ENCODE data around the gene PLPPR3. TPM values are rescaled to one million over a fixed set of nuclear protein-coding genes. Genes with fewer than 3 reads are reported as not detected.

Gene PLPPR3
- polyA plus RNA-seq, 1 donor (not counting 4 experiments of a cell fraction or from before 2014, with no cell fraction given) = not detected

- Histone ChIP-seq H2AFZ (ENCODE audit: control insufficient read depth, low read length) (no peak overlapping the region), H3K4me1 (ENCODE audit: control insufficient read depth, extremely low read depth, insufficient read depth, low read length) (peaks cover 3% of the 10 kb centered on the region)
Measured at GRCh38 chr19:863315-863620, 41.5 kb upstream of the PLPPR3 start.

DNA sequence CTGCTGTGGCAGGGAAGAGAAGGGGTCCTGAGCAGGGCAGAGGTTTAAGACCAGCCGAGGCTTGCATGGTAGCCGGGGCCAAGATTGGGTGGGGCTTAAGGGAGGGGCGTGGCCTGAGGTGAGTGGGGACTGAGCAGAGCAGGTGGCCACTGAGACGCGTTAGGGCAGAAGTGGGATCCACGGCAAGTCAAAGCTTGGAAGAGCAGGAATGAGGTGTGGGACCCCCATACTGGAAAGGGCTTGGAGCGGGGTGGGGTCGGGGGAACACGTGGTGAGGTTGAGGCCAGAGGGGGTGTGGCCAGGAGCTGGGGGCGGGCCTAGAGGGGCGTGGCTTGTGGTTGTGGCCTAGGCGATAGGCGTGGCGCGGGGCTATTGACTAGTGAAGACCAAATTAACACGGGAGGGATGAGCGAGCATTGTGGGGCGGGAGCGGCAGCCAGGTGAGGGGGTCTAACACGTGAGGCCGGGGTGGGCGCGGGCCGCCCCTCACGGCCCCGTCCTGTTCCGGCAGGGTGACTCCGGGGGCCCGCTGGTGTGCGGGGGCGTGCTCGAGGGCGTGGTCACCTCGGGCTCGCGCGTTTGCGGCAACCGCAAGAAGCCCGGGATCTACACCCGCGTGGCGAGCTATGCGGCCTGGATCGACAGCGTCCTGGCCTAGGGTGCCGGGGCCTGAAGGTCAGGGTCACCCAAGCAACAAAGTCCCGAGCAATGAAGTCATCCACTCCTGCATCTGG is 41.0 kb upstream of the PLPPR3 start:
- FAIRE-seq = peak; percentile 55
- Histone ChIP-seq H3K27me3 (ENCODE audit: control insufficient read depth, extremely low read depth, insufficient read depth, low read length) (peaks cover 12% of the 10 kb centered on the region), H3K4me1 (ENCODE audit: control insufficient read depth, extremely low read depth, insufficient read depth, low read length) (peaks cover 3% of the 10 kb centered on the region), H3K9me1 (ENCODE audit: control insufficient read depth, extremely low read depth, insufficient read depth, low read length) (no peaks in the 10 kb centered on the region), H2AFZ (ENCODE audit: control insufficient read depth, low read length) (no peak overlapping the region), H4K20me1 (ENCODE audit: control insufficient read depth, extremely low read depth, insufficient read depth, low read length) (no peaks in the 10 kb centered on the region), H3K79me2 (ENCODE audit: control insufficient read depth, insufficient read depth, low read length) (no peaks in the 10 kb centered on the region), H3K36me3 (ENCODE audit: control insufficient read depth in 2 of 2, extremely low read depth in 1 of 2, insufficient read depth in 2 of 2, low read length in 2 of 2) (peaks cover 0 to 2% of the 10 kb centered on the region in 2 experiments), H3K4me2 (ENCODE audit: control insufficient read depth, extremely low read depth, insufficient read depth, low read depth, low read length) (peak overlapping the region; percentile 32), H3K9me3 (ENCODE audit: control insufficient read depth, low read depth, low read length) (no peaks in the 10 kb centered on the region), H3K9ac (ENCODE audit: control insufficient read depth, extremely low read depth, insufficient read depth, low read length) (no peak overlapping the region), H3K27ac (ENCODE audit: control insufficient read depth, insufficient read depth, low read length) (no peak overlapping the region), H3K4me3 (ENCODE audit: control insufficient read depth in 2 of 3, extremely low read depth in 1 of 3, insufficient read depth in 2 of 3, low read depth in 1 of 3, low read length in 3 of 3) (no peak overlapping the region)
- no peak for DNase-seq (ENCODE audit: low read depth, low spot score)
- dilution Hi-C loops (cut with MboI; ENCODE audit: extremely low pct_ligation_motif_present, low sequenced_read_pairs) = no loop called here
- no peak for TF ChIP-seq CTCF (optimal IDR thresholded peaks at IDR 0.05 in 1 of 3, IDR thresholded peaks at IDR 0.05 in 1 of 3, conservative IDR thresholded peaks at IDR 0.05 in 1 of 3; ENCODE audit: extremely low read depth in 1 of 3, insufficient read depth in 2 of 3, low read length in 3 of 3)
- no peak for TF ChIP-seq EZH2 (IDR thresholded peaks at IDR 0.05; ENCODE audit: low read length)

More at GRCh38 chr19:863315-863620, 41.5 kb upstream of the PLPPR3 start:
- H3K9me1 ChIP-seq (ENCODE audit: control insufficient read depth, extremely low read depth, insufficient read depth, low read length) = no peaks in the 10 kb centered on the region
- H3K4me2 ChIP-seq (ENCODE audit: control insufficient read depth, extremely low read depth, insufficient read depth, low read depth, low read length) = no peak overlapping the region
- H3K9ac ChIP-seq (ENCODE audit: control insufficient read depth, extremely low read depth, insufficient read depth, low read length) = no peak overlapping the region
- no peak overlapping the region for H3K4me3 ChIP-seq (ENCODE audit: control insufficient read depth in 2 of 3, extremely low read depth in 1 of 3, insufficient read depth in 2 of 3, low read depth in 1 of 3, low read length in 3 of 3)
- H3K27me3 ChIP-seq (ENCODE audit: control insufficient read depth, extremely low read depth, insufficient read depth, low read length) = peaks cover 12% of the 10 kb centered on the region
- dilution Hi-C loops (cut with MboI; ENCODE audit: extremely low pct_ligation_motif_present, low sequenced_read_pairs) = no loop called here
- no peak for DNase-seq (ENCODE audit: low read depth, low spot score)
- H3K36me3 ChIP-seq (ENCODE audit: control insufficient read depth in 2 of 2, extremely low read depth in 1 of 2, insufficient read depth in 2 of 2, low read length in 2 of 2) = peaks cover 4 to 5% of the 10 kb centered on the region in 2 experiments
- H3K79me2 ChIP-seq (ENCODE audit: control insufficient read depth, insufficient read depth, low read length) = no peaks in the 10 kb centered on the region
- FAIRE-seq = no peak
- no peak overlapping the region for H3K27ac ChIP-seq (ENCODE audit: control insufficient read depth, insufficient read depth, low read length)
- H3K9me3 ChIP-seq (ENCODE audit: control insufficient read depth, low read depth, low read length) = no peaks in the 10 kb centered on the region
- TF ChIP-seq EZH2 (IDR thresholded peaks at IDR 0.05; ENCODE audit: low read length) (no peak), CTCF (optimal IDR thresholded peaks at IDR 0.05 in 1 of 3, IDR thresholded peaks at IDR 0.05 in 1 of 3, conservative IDR thresholded peaks at IDR 0.05 in 1 of 3; ENCODE audit: extremely low read depth in 1 of 3, insufficient read depth in 2 of 3, low read length in 3 of 3) (no peak)
- H4K20me1 ChIP-seq (ENCODE audit: control insufficient read depth, extremely low read depth, insufficient read depth, low read length) = no peaks in the 10 kb centered on the region

All from keratinocyte (primary cell).